ENCODE results near the gene IL34.

- TF ChIP-seq, protein P1, sequence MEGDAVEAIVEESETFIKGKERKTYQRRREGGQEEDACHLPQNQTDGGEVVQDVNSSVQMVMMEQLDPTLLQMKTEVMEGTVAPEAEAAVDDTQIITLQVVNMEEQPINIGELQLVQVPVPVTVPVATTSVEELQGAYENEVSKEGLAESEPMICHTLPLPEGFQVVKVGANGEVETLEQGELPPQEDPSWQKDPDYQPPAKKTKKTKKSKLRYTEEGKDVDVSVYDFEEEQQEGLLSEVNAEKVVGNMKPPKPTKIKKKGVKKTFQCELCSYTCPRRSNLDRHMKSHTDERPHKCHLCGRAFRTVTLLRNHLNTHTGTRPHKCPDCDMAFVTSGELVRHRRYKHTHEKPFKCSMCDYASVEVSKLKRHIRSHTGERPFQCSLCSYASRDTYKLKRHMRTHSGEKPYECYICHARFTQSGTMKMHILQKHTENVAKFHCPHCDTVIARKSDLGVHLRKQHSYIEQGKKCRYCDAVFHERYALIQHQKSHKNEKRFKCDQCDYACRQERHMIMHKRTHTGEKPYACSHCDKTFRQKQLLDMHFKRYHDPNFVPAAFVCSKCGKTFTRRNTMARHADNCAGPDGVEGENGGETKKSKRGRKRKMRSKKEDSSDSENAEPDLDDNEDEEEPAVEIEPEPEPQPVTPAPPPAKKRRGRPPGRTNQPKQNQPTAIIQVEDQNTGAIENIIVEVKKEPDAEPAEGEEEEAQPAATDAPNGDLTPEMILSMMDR (optimal IDR thresholded peaks at IDR 0.05 in 1 of 3, IDR thresholded peaks at IDR 0.05 in 1 of 3, conservative IDR thresholded peaks at IDR 0.05 in 1 of 3; ENCODE audit: extremely low read depth in 1 of 3, insufficient read depth in 2 of 3, low read length in 3 of 3): no peak
- no peak for TF ChIP-seq EZH2 (IDR thresholded peaks at IDR 0.05; ENCODE audit: low read length)
Observed at GRCh38 chr16:70676675-70677498, 30.5 kb downstream of the IL34 start.
